ENCODE measurements around the gene RIPOR3. TPM values are rescaled to one million over a fixed set of nuclear protein-coding genes. Genes with fewer than 3 reads are reported as not detected.

RIPOR3 gene
- total and polyA plus RNA-seq, 12 donors, result 1.6 to 50.2 (median 3.3) TPM

- H3K9me3 ChIP-seq, result no peaks in the 10 kb centered on the region
- peak overlapping the region in 1 of 10 donors; percentile 25 for H3K27ac ChIP-seq
- DNase-seq (no peak), ATAC-seq (no peak)
- intact Hi-C loops (cut with DNase I), result loop anchor here in 2 of 10 donors (10.0 kb wide), 1 partner anchor 48 kb away; no protein-coding TSS in a partner anchor
- H3K27me3 ChIP-seq, result no peaks in the 10 kb centered on the region
- WGBS, 2 donors, result 86 to 87% methylated on average over 9 of the region's 9 CpGs
- peaks cover 0 to 23% (median 12%) of the 10 kb centered on the region in 9 donors for H3K4me1 ChIP-seq
- TF ChIP-seq CTCF (IDR thresholded peaks at IDR 0.05), result no peak
- H3K36me3 ChIP-seq, result no peaks in the 10 kb centered on the region
- H3K4me3 ChIP-seq, result no peak overlapping the region
These were observed 24.5 kb downstream of the RIPOR3 start for GRCh38 chr20:50666709-50667298.

DNA sequence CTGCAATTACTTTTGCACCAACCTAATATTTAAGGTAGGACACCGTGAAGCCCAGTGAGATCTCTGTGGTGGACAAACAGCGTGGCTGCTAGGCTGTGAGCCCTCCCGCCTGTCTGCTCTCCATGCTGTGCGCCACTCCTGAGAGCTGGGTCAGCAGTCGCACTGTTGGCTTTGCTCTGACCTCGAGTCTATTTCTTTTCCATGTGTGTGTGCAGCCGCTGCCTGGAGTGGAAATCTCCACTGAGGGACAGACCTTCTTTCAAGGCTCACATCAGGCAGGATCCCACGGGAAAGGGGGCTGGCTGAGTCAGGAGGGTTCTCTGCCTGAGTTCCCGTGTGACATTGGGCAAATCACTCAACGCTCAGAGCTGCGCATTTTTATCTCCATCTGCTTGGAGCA is 27.1 kb downstream of the RIPOR3 start:
- Histone ChIP-seq H3K27ac (peak overlapping the region in 8 of 10 donors; percentile 44 to 81 (median 70)), H3K27me3 (no peaks in the 10 kb centered on the region), H3K36me3 (no peaks in the 10 kb centered on the region), H3K9me3 (no peaks in the 10 kb centered on the region), H3K4me3 (no peak overlapping the region), H3K4me1 (peaks cover 0 to 48% (median 35%) of the 10 kb centered on the region in 9 donors)
- WGBS, 2 donors, result 66 to 75% methylated on average over 11 of the region's 11 CpGs
- DNase-seq, result peak; percentile 64
- intact Hi-C loops (cut with DNase I), result loop anchor here in 5 of 10 donors (5.0 to 10.0 kb wide), 4 partner anchors 51 to 78 kb away; partner anchors contain the start of gene PARD6B (in 2 of the 5)
- ATAC-seq, result peak; percentile 18 to 54 (median 39)
- TF ChIP-seq CTCF (IDR thresholded peaks at IDR 0.05), result no peak

DNA sequence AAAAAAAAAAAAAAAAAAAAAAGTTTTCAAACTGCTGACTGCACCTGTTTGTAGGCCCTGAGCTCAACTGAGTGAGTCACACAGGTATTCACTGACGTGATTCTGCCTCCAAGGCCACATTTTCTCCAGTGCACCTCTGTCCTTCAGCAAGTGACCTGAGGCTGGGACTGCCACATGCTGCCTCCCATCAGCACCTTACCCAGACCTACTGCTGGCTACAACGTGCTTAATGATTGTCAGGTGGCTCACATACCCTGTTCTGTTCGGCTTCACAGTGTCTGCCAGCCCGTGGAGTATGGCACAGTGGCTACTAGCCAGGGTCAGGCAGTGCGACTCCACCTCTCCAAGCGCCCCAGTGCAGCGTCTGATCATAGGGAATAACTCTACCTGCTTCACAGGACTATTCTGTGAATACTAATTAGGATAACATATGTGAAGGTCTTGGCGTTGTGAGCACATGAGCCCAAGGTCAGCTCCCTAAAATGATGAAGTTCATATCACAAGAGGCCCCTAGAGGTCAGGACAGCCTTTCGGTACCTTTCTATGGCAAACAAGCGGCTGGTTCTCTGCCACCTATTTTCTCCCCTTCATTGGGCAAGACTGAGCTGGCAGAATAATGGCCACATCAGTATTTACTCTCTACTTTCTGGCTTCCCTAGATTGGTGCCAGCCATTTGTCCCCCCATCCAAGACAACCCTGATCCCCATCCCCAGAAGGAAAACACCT is 28.1 kb downstream of the RIPOR3 start:
- Histone ChIP-seq H3K27me3 (no peaks in the 10 kb centered on the region), H3K4me3 (no peak overlapping the region), H3K27ac (peak overlapping the region in 9 of 10 donors; percentile 26 to 81 (median 71)), H3K4me1 (peaks cover 0 to 58% (median 44%) of the 10 kb centered on the region in 9 donors), H3K9me3 (no peaks in the 10 kb centered on the region), H3K36me3 (no peaks in the 10 kb centered on the region)
- TF ChIP-seq CTCF (IDR thresholded peaks at IDR 0.05), result peak in 5 of 9 donors; percentile 17 to 45 (median 41)
- ATAC-seq, result peak in 7 of 8 donors; percentile 25 to 55 (median 35)
- peak in 1 of 2 donors; percentile 30 for DNase-seq
- 56 to 62% methylated on average over 10 of the region's 10 CpGs for WGBS, 2 donors
- intact Hi-C loops (cut with DNase I), result loop anchor here in 5 of 10 donors (5.0 to 10.0 kb wide), 4 partner anchors 52 to 79 kb away; partner anchors contain the start of gene PARD6B (in 2 of the 5)

DNA sequence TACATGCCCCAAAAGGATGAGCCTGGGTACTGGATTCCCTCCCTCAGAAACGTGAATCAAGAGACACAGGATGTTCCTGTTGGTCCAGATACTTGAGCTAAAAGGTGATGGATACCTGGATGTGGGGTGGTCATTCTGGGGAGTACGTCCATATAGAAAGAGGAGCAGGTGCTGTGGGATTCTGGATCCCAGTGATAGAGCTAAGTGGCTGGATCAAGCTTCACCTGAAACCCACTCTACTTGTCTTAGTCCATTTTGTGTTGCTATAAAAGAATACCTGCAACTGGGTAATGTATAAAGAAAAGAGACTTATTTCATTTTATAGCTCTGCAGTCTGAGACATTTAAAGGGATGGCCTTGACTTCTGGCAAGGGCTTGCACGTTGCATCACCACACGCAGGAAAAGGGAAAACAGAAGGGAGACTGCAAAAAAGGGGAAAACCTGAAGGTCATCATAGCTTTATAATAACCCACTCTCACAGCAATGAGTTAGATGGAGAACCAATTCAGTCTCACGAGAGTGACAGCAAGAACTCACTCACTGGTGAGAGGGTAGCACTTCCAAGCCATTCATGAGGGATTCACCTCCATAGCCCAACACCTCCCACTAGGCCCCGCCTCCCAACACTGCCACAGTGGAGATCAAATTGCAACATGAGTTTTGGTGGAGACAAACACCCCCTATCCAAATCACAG is 31.2 kb downstream of the RIPOR3 start:
- Histone ChIP-seq H3K27me3 (no peaks in the 10 kb centered on the region), H3K36me3 (no peaks in the 10 kb centered on the region), H3K9me3 (no peaks in the 10 kb centered on the region), H3K4me1 (peaks cover 5 to 90% (median 67%) of the 10 kb centered on the region in 9 donors), H3K4me3 (no peak overlapping the region), H3K27ac (peak overlapping the region; percentile 41 to 81 (median 70))
- ATAC-seq (no peak), DNase-seq (no peak)
- intact Hi-C loops (cut with DNase I), result loop anchor here in 7 of 10 donors (5.0 to 10.0 kb wide), 5 partner anchors 55 to 85 kb away; partner anchors contain the start of gene PARD6B (in 2 of the 7)
- 86 to 91% methylated on average over 6 of the region's 6 CpGs for WGBS, 2 donors
- TF ChIP-seq CTCF (IDR thresholded peaks at IDR 0.05), result no peak
